Measurements from ENCODE around the gene CHRNA4.

Gene CHRNA4

DNA sequence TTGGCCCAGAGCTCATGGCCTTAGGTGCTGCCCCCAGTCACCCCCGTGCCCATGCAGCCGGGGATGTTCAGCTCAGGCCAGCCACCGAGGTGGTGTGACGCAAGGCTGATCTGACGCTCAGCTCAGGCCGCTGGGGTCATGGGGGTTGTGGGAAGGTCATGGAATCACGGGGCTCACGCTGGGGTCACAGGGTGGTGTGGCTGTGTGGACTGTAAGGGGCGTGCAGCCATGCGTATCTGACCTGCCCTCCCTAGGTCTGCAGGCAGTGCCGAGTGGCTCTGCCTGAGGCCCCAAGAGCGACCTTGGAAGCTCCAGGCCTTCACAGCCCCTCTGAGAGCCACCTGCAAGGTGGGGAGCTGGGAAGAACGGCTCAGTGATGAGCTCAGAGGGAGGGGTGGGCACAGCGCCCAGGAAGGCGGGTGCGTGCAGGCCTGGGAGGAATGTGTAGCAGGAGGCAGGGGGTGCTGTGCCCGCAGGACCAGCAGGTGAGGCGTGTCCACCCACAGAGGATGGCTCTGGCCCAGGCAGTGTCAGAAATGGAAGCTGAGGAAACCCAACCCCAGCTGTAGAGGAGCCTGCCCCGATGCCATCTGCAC lies 27.8 kb downstream of the CHRNA4 start:
- no peak for DNase-seq (ENCODE audit: low spot score)

DNA sequence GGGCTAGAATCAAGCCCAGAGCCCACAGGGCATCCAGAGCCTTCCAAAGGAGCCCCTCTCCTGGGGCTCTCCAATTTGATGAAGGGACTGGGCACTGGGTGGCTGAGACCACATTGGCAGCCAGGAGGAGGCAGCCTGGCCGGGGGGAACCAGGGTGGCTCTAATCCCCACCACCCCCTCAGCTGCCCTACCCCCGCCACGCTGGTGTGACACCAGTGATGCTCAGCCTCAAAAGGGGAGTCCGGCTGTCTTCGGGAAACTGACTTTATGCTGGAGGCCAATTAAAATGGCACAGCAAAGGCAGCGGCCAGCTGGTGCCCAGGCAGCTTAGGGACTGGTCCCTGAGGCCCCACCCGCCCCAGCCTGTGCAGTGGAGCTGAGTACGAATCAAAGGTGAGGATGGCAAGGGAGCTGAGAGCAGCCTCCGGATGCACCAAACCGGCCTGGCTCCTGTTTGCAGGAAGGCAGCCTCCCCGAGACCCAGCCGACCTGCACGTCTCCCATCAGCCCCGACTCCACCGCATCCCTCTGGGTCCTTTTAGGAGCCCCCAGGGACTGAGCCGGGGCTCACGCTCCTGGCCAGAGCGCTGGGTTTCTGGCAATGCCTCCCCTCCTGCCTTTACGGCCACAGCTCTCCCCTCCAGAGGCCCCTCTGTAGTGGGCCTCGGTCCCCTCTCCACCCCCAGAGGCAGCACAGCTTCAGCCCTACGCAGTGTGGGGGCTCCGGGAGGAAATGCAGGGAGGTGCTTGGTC lies 28.5 kb downstream of the CHRNA4 start:
- DNase-seq (ENCODE audit: low spot score): no peak

DNA sequence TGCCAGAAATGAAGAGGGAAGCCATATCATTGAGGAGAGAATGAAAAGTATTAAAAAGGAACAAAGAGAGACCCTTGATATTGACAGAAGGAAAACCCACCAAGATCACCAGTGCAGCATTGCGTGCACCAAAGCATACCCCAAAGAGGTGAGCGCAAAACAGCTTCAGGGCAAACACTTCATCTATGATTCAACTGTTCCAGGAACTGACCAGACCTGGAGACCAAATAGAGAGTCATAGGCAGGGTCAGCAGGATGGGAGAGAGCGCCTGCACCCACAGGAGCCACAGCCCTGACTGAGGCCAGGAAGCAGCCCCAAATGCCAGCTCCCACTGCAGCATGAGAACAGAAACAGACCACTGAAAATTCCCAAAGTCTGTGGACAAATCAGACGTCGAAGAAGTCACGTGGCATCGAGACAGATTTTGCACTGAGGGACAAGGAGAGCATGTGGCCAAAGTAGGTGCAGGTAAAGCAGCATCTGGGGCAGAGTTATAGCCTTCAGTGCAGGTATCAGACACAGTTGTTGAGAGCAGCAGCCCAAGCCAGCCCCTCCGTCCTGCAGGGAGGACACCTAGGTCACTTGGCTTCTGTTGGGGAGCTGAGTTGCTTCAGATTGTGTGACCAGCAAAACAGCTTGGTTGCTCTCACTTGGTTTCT lies 29.3 kb downstream of the CHRNA4 start:
- DNase-seq (ENCODE audit: low spot score): no peak

DNA sequence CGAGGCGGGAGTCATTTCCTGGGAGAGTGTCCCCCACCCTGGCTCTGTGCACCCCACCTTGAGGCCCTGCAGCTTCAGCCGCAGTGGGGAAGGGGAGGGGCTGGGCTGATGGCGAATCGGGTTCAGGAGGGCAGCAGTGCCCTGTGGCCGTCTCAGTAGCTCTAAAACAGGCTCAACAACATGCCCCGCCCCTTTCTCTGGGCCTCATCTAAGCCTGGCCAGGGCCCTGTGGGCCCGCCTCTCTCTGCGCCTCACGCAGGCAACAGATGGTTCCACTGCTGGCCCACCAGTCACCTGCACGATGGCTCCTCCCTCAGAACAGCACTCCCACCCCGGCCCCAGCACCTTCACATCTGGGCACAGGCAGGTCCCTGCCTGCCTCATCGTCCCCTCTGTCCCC lies 30.2 kb downstream of the CHRNA4 start:
- no peak for DNase-seq (ENCODE audit: low spot score)

DNA sequence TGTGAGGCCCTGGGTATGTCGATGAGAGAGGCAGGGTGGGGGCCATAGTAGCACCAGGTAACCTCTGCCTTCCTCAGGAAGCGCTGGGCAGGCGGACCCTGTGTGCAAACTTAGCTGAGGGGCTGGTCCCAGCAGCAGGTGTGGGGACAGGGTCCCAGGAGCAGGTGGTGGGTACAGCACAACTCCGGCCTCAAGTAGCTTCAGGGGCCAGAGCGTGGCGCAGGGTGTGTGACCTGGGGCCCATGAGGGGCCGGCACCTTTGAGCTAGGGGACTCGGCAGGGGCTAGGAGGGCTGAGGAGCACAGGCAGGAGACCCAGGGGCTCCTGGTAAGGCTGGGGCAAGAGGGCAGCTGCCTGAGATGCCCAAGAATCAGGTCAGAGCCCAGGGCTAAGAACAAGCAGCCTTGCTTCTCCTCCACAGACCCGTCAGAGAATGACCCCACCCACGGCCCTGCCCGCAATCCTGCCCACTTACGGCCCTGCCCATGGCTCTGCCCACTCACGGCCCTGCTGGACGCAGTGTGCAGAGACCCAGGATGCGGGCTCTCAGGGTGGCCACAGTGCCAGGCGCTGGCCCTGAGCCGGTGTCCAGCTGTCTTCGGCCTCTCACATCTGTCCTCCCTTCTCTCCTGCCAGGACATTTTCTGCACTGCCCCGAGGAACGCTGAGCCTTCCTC lies 30.9 kb downstream of the CHRNA4 start:
- DNase-seq (ENCODE audit: low spot score): no peak

DNA sequence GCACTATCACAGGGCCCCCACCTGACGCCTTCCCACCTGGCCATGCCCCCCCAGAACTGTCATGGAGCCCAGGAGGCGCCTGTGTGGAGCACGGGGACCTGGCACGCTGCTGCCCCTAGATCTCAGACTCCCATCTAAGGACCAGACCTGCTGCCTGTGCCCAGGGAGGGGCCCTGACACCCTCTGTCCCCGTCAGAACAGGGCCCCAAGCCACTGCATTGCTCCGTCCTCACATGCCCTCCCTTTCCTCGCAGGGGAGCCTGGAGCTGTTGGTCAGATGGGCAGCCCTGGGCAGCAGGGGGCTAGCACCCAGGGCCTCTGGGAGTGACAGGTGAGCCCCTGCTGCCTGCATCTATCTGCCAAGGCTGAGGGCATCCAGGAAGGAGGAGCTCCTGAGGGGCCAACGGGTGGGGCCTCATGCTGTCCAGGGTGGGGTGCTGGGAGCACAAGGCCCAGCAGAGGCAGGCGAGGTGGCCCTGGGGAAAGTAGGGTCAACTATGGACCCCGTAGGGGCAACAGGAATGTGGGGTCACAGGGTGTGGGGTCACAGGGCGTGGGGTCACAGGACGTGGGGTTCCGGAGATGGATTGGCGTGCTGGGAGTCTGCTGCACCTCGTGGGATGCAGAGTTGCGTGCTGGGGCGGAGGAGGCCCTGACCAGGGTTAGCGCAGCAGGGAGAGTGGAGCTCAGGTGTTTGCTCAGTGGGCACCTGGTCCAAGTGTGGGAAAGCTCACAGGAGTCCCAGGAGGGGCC lies 31.6 kb downstream of the CHRNA4 start:
- no peak for DNase-seq (ENCODE audit: low spot score)

DNA sequence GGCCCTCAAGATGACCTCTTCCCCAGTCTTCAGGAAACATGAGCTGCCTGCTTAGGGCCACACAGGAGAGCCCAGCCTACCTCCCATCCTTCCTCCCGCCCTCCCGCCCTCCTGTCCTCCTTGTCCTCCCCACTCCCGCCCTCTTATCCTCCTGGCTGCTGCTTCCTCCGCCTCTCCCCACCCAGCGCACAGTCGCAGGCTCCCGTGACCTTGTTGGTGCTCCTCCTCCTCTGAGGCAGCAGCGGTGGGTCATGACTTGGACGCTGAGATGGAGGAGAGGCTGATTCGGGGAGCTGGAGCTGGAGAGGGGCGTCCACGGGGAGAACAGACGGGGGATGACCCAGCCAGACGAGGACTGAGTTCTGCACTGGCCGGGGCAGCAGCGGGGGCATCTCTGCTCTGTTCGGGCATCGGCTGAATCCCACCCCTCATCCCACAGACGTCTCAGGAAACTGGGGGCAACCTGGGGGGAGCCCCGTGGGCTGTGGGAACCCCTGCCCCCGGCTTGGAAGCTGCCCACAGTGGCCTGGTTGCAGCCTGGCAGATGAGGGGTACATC lies 32.4 kb downstream of the CHRNA4 start:
- DNase-seq (ENCODE audit: low spot score): no peak

DNA sequence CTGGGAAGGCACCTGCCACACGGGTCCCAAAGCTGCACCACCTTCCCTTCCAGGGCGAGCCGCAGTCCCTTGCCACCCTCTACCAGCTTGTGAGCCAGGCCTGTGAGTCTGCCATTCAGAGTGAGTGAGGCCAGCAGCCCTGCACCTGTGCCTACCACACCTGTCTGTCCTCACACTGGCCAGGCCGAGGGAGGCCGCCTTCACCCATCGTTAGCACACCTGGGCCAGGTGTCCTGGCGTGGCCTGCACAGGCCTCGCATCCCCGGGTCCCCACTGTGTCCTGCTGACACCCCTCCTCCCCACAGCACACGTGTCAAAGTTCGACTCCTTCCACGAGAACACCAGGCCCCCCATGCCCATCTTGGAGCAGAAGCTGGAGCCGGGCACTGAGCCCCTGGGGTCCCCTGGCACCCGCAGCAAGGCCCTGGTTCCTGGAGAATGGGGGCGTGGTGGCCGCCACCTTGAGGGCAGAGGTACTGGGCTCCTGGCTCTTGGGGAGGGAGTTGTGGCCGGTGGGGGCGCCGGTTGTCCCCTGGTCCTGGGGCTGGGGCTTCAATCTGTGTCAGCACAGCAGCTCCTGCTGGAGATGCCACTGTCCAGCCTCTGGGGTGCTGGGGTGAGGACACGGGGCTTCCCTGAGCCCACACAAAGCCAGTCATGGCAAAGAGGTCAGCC lies 33.0 kb downstream of the CHRNA4 start:
- no peak for DNase-seq (ENCODE audit: low spot score)

DNA sequence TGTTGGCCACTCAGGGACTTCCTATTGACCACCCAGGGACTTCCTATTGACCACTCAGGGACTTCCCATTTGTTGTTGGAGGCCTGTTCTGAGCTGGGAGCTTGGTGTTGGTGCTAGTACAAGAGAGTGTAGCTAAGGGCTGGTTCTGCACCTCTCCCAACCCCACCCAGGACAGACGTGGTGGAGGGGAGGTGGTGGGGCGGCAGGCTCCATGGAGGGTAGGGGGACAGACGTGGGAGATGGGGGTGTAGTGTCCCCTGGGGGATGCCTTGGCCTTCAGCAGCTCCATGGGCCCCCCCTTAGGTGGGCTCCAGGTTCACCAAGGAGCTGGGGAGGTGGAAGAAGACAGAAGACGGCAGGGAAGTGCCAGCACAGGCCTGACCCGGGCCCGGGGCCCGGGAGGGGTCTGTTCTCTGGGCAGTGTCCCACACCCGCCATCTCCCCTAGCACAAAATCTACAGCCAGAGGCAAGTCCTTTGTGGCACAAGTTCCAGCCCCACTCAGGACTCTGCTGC lies 33.9 kb downstream of the CHRNA4 start:
- no peak for DNase-seq (ENCODE audit: low spot score)

DNA sequence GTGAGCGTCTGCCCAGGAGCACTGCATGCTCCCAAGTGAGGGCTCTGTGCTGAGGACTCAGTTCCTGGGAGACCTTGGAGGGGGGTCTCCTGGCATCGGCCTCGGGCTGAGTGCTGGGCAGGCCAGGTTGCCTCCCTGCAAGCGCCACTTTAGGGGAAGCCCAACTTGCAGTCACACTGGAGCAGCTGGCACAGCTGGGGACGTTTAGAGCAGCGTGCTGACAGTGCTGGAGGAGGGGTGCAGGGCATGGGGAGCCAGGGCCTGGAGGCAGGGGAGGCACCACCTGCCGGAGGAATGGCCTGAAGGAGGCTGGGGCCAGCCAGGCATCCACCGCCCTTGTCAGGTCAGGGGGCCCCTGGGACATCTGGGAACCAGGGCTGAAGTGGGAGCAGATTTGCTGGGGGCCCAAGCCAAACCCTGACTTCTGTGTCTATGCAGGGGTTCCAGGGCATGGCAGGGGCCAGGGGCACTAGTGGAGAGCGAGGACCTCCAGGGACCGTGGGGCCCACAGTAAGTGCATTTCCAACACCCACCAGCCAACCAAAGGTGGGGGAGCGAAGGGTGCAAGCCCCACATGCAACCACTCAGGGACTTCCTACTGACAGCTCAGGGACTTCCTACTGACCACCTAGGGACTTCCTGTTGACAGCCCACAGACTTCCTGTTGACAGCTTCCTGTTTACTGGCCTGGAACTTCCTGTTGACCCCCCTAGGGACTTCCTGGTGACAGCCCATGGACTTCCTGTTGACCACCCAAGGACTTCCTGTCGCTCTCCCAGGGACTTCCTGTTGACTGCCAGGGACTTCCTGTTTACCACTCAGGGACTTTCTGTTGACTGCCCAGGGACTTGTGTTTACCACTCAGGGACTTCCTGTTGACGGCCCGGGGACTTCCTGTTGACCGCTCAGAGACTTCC lies 34.6 kb downstream of the CHRNA4 start:
- DNase-seq (ENCODE audit: low spot score): no peak

DNA sequence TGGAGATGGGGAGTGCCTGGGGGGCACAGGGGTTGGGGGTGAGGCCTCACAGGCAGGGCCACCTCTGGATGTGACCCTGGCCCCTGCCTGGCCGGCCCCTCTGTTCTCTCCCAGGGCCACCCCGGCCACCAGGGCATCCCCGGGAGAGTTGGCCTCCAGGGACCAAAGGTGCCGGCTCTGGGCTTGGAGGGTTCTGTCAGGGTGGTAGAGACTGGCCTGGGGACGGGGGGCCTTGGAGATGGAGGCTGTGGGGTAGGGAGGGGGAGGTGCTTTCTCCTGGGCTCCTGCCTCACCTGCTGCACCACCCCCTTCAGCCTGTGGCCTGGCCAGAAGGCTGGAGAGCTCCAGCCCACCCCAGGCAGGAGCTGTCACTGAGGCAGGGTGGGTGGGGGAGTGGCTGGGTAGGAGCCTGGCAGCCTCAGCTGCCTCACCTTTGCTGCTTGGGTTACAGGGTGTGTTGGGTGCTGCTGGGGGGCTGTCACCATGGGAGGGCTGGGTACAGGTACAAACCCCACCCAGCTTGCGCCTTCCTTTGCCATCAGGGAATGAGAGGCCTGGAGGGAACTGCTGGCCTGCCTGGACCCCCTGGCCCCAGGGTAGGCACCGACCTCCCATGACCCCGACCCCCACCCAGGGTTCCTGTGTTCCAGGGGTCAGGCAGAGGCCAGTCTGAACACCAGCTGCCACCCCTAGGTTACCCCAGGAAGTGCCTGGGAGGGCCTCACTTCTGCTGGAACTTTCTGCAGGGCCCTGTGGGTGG lies 35.4 kb downstream of the CHRNA4 start:
- DNase-seq (ENCODE audit: low spot score): no peak

DNA sequence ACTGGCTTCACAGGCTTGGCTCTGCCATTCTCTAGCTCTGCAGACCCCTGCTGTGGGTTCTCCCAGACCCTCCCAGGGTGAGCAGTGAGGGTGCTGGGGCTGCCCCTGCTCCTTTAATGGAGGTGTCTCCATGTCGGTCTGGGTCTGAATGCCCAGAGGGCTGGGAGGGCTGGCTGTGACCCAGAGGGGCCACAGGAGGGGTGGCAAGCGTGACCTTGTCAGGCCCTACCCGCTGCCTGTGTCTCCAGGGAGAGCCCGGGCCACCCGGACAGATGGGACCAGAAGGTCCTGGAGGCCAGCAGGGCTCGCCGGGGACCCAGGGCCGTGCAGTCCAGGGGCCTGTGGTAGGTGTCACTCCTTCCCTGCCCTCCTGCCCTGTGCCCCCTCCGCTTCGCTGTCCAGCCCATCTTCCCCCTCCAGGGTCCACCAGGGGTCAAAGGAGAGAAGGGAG lies 36.1 kb downstream of the CHRNA4 start:
- no peak for DNase-seq (ENCODE audit: low spot score)

DNA sequence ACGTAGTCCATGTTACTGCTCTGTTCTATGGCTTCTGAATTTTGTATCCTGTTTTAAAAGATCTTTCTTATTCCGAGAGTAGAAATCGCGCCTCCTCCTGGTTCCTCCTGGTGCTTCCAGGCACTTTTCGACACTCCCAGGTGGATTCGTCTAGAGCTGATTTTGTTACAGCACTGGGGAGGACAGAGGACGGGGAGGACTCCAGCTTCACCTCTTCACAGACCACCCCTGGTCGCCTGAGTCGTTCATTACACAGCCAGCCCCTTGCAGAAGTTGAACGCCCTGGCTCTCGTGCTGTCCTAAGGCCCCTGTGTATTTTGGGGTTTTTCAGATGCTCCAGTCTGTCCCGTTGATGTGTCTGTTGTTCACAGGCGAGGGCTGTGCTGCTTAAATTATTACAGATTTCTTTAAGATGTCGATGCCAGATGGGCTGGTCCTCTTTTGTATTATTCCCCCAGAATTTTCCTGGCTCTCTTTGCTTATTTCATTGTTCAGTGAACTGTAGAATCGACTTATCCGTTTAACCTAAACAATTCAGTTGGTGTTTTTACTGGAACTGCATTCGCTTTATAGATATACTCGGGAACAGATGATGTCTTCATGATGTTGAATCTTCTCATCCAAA lies 37.7 kb downstream of the CHRNA4 start:
- no peak for DNase-seq (ENCODE audit: low spot score)

DNA sequence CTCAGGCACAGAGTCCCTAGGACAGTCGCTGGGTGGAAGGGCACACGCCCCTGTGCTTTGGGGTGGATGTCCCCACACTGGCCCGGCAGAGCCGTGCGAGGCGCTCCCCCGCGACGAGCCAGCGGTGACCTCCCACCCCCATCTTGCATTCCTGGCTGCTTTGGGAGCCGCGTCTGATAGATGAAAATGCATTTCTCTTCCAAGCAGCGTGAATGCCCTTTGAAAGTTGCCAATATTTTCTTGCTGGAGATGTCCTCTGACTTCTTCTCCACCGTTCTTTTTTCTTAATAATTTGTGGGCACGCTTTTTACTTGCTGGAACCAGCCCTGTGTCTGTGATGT lies 38.2 kb downstream of the CHRNA4 start:
- DNase-seq (ENCODE audit: low spot score): no peak

DNA sequence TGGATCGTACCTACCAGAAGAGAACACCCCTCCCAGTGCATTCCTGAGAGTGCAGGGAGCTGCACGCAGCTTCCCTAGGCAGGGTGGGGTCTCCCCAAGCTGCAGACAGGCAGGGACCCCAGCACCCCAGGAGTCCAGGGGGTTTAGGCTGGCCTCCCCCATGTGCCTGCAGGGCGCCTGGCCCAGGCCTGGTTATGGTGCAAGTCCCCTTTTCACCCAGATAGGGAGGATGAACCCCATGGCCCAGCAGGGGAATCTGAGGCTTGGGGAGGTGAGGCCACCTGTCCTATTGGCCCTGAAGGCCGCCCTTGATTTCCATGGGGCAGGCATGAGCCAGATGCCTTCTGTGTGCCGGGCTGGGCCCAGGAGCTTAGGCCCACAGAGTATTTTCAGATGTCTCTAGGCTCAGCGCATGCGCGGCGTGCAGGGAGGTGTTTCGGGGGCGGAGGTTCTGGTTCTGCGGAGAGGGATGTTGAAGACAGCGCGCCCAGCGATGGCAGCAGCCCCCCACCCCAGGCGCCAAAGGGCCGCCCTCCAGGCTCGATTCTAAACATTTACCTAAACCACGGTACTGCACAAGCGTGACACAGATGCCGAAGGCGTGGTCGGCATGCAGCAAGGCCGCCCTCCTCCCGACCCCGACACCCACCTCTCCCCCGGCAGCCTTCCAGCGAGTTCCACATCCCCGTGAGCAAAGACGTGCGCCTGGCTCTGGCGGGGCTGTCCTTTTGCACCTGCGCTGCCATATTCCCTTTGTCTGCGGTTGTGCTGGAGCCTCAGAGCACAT lies 38.8 kb downstream of the CHRNA4 start:
- DNase-seq (ENCODE audit: low spot score): no peak

DNA sequence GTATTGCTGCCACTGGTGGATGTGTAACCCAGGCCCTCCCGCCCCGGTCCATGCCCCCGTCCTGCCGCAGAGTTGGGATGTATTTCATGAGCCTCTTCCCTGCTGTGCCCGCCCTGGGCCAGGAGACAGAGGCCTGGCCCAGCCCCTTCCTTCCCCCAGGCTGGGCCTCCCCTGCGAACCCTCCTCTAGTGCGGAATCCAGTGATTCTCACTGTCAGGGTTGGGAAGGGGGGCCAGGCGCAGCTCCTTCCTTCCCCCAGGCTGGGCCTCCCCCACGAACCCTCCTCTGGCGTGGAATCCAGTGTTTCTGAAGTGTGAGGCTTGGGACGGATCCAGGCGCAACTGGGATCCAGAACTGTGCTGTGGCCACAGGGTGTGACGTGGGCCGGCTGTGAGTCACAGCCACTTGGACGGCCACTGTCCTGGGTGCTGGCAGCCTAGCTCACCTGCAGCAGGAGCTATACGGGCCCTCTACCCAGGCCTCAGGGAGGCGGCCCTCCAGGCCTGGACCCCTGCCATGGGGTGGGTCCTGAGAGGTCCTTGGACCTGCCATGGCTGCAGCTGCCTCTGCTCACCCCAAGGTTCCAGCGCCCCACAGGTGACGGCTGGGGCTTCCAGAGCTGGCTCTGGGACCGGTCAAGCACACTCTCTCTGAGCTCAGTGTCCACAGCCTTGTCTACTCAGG lies 39.9 kb downstream of the CHRNA4 start:
- DNase-seq (ENCODE audit: low spot score): no peak

DNA sequence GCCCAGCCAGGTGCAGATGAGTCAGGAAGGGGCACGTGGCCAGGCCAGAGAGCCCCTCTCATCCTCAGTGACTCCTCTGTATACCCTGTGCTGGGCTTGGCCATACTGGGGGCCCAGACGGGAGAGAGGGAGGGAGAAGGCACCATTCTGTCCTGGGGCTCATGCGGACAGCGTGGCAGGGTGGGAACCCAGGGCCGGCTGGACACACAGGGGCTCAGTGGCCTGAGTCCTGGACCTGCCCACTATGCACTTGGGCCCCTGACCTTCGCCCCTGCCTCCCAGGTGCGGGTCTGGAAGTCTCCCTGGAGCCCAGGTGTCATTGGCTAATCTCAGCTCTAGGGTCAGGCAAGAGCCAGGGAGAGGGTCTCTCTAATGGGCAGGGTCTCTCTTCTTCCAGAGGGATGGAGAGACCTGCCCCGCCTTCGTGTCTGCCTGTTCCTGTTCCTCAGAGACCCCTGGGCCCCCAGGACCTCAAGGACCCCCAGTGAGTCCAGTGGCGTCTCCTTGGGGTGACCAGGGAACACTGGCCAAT lies 40.5 kb downstream of the CHRNA4 start:
- no peak for DNase-seq (ENCODE audit: low spot score)
